ENCODE data around the gene NCLN.

DNA sequence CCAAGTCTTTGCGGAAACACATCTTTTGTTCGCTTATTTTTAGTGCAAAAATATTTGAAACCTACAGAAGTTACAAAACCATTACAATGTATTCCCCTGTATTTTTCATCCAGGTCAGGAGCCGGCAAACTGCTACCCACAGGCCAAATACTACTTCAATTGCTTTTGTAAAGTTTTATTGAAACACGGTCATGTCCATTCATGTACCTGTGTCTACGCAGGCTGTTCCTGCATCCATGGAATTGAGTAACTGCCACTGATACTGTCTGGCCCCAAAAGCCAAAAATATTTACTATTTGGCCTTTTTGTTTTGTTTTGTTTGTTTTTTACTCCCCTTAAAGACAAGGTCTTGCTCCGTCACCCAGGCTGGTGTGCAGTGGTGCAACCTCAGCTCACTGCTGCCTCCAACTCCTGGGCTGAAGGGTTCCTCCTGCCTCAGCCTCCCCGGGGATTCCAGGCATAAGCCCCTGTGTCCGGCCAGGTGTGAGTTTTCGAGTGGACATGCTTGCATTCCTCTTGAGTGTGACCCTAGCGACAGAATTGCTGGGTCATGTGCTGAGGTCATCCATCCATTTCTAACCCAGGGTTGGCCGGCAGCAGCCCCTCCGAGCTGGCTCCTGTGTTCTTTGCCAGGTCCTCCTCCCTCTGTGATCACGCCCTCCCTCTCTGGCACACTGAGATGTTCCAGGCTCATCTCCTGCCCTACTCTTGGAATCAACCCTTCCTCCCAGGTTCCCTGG, 18.0 kb upstream of the NCLN start:
- TF ChIP-seq, protein P1, sequence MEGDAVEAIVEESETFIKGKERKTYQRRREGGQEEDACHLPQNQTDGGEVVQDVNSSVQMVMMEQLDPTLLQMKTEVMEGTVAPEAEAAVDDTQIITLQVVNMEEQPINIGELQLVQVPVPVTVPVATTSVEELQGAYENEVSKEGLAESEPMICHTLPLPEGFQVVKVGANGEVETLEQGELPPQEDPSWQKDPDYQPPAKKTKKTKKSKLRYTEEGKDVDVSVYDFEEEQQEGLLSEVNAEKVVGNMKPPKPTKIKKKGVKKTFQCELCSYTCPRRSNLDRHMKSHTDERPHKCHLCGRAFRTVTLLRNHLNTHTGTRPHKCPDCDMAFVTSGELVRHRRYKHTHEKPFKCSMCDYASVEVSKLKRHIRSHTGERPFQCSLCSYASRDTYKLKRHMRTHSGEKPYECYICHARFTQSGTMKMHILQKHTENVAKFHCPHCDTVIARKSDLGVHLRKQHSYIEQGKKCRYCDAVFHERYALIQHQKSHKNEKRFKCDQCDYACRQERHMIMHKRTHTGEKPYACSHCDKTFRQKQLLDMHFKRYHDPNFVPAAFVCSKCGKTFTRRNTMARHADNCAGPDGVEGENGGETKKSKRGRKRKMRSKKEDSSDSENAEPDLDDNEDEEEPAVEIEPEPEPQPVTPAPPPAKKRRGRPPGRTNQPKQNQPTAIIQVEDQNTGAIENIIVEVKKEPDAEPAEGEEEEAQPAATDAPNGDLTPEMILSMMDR (IDR thresholded peaks at IDR 0.05; ENCODE audit: insufficient read depth, low read length), result no peak
- no peak for TF ChIP-seq POLR2AphosphoS5 (IDR thresholded peaks at IDR 0.05; ENCODE audit: low read depth)
- TF ChIP-seq REST (IDR thresholded peaks at IDR 0.05; ENCODE audit: insufficient replicate concordance, low read depth), result no peak
- TF ChIP-seq GABPA (IDR thresholded peaks at IDR 0.05; ENCODE audit: low read depth), result no peak

All from HL-60 (cell line).